ENCODE data around the gene FAM25G.

- TF ChIP-seq CTCF (IDR thresholded peaks at IDR 0.05) (no peak), POLR2AphosphoS5 (IDR thresholded peaks at IDR 0.05) (no peak), POLR2A (IDR thresholded peaks at IDR 0.05) (no peak)
Measured at GRCh38 chr10:47453141-47454007, 38.1 kb downstream of the FAM25G start.

Data from prostate gland (tissue), 2 donors.